ENCODE data around the gene TRAPPC3L.

TRAPPC3L gene

GRCh38 chr6:116545651-116546050 is at the start of gene TRAPPC3L:
Gene TRAPPC3L, minus strand, starts transcription at chr6:116545684. Its CDS starts 170 bp downstream, at chr6:116545514.
- DNase-seq, result no peak

GRCh38 chr6:116595247-116595646 is 49.8 kb upstream of the TRAPPC3L start:
- DNase-seq, result no peak

DNA sequence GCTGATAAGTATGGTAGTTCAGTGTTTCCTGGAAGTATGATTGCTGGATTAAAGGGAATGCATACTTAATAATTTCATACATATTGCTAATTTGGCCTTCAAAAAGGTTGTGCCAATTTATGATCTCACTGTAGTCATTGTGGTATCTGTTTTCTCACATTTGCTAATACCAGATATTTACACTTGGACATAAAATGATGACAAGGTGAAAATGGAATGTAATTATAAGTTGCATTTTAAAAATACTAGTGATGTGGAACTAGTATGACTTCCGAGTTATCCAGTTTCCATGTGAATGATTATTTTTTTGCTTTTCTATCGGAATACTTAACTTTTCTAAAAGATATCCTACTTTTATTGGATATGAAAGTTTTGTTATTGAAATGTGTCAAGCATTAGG is 41.3 kb upstream of the TRAPPC3L start:
- DNase-seq, result no peak

DNA sequence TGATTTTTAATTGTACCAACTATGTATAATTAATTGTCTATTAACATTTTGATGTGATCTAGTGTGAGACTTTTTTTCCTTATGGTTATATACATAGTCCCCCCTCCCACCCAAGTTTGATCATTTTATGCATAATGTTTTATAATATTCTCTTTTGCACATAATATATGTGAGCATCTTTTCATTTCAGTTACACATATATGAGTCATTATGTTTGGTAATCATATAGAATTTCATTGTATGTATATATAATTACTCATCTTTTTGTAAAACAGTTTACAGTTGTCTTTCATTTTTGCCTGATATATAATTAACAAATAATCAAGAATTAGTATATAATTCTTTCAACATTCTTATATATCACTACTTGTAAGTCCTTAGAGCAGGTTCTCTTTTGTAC is 40.8 kb upstream of the TRAPPC3L start:
- no peak for DNase-seq

- DNase-seq, result no peak
Observed at GRCh38 chr6:116580198-116580597, 34.7 kb upstream of the TRAPPC3L start.

GRCh38 chr6:116579143-116579542 is 33.7 kb upstream of the TRAPPC3L start:
- no peak for DNase-seq

DNA sequence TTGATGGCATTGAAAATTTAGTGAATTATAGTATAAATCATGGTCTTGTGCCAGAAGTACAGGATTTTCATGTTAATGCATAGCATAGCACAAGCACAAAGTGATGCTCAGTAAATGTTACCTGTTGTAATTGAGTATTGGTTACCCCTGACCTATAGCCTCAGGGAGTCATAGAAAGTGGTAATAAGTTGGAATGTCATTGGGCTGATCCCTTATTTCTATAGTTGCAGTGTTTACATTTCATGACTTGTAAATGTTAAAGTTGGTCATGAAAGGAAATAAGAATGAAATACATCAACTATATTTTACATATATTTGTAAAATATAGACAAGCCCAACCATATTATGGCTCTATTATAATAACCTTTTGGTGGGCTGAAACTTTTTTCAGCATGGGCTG is 32.9 kb upstream of the TRAPPC3L start:
- no peak for DNase-seq

DNA sequence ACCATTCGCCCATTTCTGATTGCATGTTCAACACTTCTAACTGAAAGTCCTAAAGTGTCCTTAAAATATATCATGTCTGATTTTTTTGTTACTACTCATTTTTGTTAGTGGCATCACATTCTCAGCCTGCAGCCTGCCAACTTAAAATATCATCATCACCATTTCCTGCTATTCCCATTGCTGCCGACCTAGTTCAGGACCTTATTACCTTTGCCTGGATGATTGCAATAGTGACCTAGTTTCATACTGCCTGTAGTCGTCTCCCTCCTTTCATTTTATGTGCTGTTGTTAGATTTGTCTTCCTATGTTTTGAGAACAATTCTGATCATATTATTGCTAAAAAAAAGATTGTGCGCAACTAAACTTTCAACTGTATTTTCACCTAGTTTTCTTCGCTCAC is 32.0 kb upstream of the TRAPPC3L start:
- no peak for DNase-seq

GRCh38 chr6:116575227-116575626 is 29.7 kb upstream of the TRAPPC3L start:
- DNase-seq, result no peak

DNA sequence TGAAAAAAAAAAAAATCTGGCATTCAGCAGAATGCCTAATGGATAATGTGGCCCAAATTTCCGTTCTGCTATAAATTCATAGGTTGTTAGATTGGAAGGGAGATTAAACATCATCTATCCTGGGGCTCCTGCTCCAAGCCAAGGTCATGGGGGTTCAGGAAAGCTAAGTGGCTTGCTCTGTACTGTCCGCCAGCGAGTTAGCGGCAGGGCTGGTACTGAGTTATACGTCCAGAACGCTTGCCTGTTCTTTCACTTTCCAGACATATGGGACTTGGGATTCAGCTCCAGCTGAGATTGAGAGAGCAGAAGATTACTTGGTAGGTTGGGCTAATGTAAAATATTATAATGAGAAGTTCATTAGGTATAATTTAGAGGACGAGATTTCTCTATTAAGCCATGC is 26.7 kb upstream of the TRAPPC3L start:
- DNase-seq, result peak; percentile 25

GRCh38 chr6:116571683-116572000 is 26.2 kb upstream of the TRAPPC3L start:
- DNase-seq, result no peak

DNA sequence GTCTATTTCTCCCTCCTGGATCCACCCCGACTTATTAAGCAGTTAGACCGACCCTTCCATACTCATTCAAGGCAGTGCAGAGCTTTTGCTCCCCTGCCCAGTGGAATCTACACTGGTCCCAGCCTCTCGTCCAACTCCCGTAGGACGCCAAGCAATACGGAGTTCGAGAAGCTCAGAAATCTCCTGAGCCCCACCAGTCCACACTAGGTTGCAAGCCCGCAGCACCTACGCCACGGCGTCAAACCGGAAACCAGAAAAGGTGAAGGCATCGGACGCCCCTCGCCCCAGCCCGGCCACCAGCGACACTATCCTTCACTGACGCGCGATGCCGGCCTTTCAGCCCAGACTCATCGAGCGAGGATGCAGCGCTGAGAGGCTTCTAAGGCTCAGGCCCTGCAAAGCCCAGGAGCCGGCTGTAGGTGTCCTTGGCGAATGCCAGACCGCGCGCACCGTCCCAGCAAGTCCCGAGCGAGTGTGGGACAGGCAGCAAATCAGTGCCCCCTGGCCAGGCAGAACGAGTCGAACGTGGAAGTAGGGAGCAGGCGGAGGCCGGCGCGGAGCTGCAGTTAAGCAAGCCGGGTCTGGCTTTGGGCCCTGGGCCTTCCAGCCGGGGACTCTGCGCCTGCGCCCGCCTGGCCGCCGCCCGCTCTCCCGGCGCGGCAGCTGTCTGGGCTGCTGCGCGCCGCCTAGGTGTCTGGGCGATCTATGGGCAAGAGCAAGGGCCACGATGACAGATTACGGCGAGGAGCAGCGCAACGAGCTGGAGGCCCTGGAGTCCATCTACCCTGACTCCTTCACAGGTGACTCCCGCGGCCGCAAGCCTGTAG is 25.6 kb upstream of the TRAPPC3L start, which contains the start of gene RWDD1:
Gene RWDD1 (plus strand): TSS at position 649 of the 827 bp plus-strand sequence. CDS start 79 bp downstream, at position 728.
- DNase-seq, result peak; percentile 99

DNA sequence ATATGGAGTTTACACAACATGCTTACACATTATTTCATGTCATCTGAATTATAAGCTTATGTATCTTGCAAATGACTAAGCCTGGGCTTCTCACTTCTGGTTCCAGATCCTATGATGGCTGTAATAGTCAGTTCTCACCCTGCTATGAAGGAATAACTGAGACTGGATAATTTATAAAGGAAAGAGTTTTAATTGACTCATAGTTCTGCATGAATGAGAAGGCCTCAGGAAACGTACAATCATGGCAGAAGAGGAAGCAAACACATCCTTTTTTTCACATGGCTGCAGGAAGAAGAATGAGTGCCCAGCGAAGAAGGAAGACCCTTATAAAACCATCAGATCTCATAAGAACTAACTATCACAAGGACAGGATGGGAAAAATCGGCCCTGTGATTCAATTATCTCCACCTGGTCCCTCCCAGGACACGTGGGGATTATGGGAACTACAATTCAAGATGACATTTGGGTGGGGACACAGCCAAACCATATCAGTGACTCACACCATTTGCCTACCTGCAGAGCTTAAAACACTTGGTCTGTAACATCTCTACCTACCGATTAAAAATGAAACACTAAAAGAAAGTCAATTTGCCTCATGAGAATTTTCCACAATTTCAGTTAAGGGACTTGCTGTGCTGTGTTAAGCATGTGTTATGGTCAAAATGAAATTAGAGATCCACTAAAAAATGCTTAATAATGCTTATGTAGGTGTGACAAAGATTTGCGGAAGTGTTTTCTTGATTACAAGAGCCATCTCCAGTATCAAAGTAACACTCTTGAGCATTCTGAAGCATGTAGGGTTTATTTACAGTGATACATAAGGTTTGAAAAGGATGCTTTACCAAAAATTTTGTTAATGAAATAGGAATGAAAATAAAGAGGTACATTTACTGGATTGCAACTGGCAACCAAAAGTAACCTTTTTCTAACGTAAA is 23.6 kb upstream of the TRAPPC3L start:
- no peak for DNase-seq

GRCh38 chr6:116568111-116568510 is 22.6 kb upstream of the TRAPPC3L start:
- DNase-seq, result no peak

GRCh38 chr6:116564921-116565872 is 19.7 kb upstream of the TRAPPC3L start:
- peak; percentile 22 for DNase-seq

- DNase-seq, result no peak
Observed at GRCh38 chr6:116564311-116564710, 18.8 kb upstream of the TRAPPC3L start.

- DNase-seq, result no peak
Observed at GRCh38 chr6:116563830-116564229, 18.3 kb upstream of the TRAPPC3L start.

DNA sequence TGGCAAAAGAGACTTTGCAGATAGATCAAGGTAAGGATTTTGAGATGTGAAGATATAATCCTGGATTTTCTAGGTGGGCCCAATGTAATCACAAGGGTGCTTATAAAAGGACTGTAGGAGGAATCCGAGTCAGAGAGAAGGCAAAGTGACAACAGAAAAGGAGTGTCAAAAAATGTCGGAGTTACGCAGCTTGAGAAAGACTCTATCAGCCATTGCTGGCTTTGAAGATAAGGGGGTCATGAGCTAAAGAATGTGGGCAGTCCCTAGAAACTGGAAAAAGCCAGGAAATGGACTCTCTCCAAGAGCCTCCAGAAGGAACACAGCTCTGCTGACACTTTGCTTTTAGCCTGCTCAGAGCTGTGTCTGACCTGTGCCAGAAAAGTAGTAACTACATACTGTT is 17.1 kb upstream of the TRAPPC3L start:
- no peak for DNase-seq

DNA sequence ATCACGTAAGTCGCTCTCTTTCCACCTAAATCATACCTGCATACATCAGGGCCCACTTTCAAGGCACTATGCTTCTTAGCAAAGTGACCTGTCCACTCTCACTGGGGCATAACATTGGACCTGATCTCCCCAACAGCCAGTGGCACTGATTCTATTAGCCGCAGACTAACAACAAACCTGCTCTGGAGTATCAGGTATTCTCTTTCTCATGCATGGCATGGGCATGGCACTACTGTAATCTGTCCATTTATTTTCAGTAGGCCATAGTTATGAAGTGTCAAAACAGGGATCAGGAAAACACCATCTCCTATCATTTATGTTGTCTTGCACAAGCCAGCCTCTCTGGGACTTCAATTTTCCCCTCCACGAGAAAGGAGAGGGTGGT is 16.5 kb upstream of the TRAPPC3L start:
- DNase-seq, result no peak

DNA sequence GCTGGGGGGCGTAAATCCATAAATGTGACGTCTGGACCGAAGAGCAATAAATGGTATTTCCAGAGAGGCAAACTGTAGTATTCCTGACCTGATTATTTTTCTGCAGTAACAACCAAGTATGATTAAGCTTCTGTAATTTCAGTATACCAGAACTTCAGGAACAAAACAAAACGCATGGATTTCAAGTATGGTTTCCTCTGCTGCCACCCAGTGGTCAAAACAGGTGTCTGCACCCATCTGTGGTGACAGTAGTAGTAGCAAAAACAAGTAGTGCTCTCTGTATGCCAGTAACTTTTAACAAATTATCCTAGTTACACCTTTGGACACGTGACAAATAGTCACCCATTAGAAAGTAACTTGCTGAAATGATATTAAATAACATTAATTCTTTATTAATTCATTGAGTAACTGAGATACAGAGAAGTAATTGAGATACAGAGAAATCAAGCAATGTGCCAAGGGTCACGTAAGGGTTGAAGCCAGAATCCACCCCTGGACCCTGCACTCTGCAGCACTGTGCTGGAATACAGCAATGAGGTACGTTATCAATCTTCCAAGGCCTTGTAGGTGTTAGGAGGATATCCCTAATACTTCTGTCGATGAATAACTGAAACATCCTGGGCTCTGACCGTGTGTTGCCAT is 16.0 kb upstream of the TRAPPC3L start:
- peak; percentile 78 for DNase-seq

GRCh38 chr6:116560130-116560529 is 14.6 kb upstream of the TRAPPC3L start:
- no peak for DNase-seq

GRCh38 chr6:116557893-116558292 is 12.4 kb upstream of the TRAPPC3L start:
- no peak for DNase-seq
